ENCODE data around the gene CAMK2G.
A peak's percentile ranks its signal among the peaks of the same experiment; 100 is the strongest.

CAMK2G gene

DNA sequence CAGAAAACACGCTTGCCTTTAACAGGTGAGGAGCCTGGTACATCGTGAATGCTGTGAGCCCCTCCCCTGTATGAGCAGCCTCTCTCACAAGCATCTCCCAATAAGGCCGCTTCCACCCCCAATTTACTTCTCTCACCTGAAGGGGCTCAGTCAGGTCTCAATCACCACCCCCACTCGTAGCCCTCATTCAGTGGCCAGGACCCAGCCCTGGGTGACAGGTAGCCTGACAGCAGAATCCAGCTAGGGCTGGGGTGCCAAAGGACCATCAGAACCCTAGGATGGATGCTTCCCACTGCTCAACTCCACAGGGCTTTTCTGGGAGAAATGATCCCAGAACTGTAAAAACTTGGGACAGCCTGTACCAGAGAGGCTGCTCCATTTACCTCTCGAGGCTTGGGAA, 56.5 kb downstream of the CAMK2G start:
- H3K9me3 ChIP-seq (ENCODE audit: control extremely low read depth in 1 of 5, control insufficient read depth in 4 of 5, insufficient read depth in 2 of 5, low read depth in 1 of 5, low read length in 4 of 5): no peaks in the 10 kb centered on the region
- ChIA-PET CTCF (interaction anchor here (0.8 to 1.2 kb wide), 3 partner anchors 9 to 62 kb away, joined by 3 to 6 read pairs (median 3); no protein-coding TSS in a partner anchor), POLR2A (no interaction called here)
- peaks cover 0 to 4% (median 1%) of the 10 kb centered on the region in 4 experiments for H3K4me1 ChIP-seq (ENCODE audit: control extremely low read depth in 1 of 4, control insufficient read depth in 4 of 4, insufficient read depth in 4 of 4, low read length in 3 of 4)
- DNase-seq: no peak
- no peak overlapping the region for H3K4me3 ChIP-seq (ENCODE audit: control insufficient read depth in 1 of 7, extremely low read depth in 1 of 7, insufficient read depth in 4 of 7, low read depth in 2 of 7, low read length in 6 of 7)
- WGBS (ENCODE audit: insufficient coverage): 91% methylated on average over 5 of the region's 5 CpGs
- H3K27me3 ChIP-seq (replicated peaks in 2 of 5; ENCODE audit: control insufficient read depth in 4 of 5, insufficient read depth in 5 of 5, low read length in 4 of 5): no peaks in the 10 kb centered on the region
- no peak overlapping the region for H3K27ac ChIP-seq (ENCODE audit: insufficient read depth in 1 of 2, low read depth in 1 of 2, low read length in 2 of 2, poor library complexity in 1 of 2, severe bottlenecking in 2 of 2)
- peaks cover 6 to 84% (median 63%) of the 10 kb centered on the region in 4 experiments for H3K36me3 ChIP-seq (ENCODE audit: control insufficient read depth in 4 of 4, insufficient read depth in 4 of 4, low read length in 3 of 4)

DNA sequence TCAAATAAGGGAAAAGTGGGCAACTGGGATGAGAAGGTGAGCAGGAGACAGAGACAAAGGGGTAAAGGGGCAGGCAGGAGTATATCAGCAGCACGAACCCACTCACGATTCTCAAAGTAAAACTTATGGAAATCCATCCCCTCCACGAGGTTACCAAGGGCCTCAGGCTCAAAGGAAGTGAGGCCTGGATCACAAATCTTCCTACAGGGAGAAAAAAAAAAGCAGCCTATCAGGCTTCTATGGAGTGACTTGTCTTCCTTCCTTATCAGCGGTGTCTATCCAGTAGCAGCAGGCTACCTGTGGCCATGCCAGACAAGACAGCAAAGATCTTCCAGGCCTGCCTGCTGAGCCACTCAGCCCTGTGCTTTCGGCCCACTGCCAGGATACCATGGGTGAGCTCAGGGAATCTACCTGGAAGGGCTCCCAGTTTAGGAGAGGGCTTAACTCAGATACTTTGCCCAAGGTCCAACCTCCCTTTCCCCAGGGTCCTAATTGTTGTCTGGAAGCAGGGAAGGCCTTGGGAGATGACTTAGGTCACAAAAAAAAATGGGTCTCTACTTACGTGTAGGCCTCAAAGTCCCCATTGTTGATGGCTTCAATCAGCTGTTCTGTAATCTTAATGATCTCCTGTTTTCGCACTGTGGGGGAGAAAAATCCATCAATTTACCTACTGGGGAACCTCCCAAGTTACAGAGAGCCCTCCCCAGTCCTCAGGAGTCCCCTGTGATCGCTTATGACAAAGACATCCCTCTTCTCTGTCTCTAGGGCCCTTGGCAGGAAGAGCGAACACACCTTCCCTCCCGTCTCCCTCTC, 57.2 kb downstream of the CAMK2G start:
- Histone ChIP-seq H3K4me1 (ENCODE audit: control extremely low read depth in 1 of 4, control insufficient read depth in 4 of 4, insufficient read depth in 4 of 4, low read length in 3 of 4) (peaks cover 0 to 6% (median 3%) of the 10 kb centered on the region in 4 experiments), H3K9me3 (ENCODE audit: control extremely low read depth in 1 of 5, control insufficient read depth in 4 of 5, insufficient read depth in 2 of 5, low read depth in 1 of 5, low read length in 4 of 5) (no peaks in the 10 kb centered on the region), H3K4me3 (ENCODE audit: control insufficient read depth in 1 of 7, extremely low read depth in 1 of 7, insufficient read depth in 4 of 7, low read depth in 2 of 7, low read length in 6 of 7) (no peak overlapping the region), H3K27ac (ENCODE audit: insufficient read depth in 1 of 2, low read depth in 1 of 2, low read length in 2 of 2, poor library complexity in 1 of 2, severe bottlenecking in 2 of 2) (no peak overlapping the region), H3K27me3 (replicated peaks in 2 of 5; ENCODE audit: control insufficient read depth in 4 of 5, insufficient read depth in 5 of 5, low read length in 4 of 5) (no peaks in the 10 kb centered on the region), H3K36me3 (ENCODE audit: control insufficient read depth in 4 of 4, insufficient read depth in 4 of 4, low read length in 3 of 4) (peaks cover 6 to 81% (median 62%) of the 10 kb centered on the region in 4 experiments)
- POLR2A ChIA-PET: interaction anchor here (0.6 kb wide), 1 partner anchor 226 kb away, joined by 5 read pairs; no protein-coding TSS in a partner anchor
- CTCF ChIA-PET: interaction anchor here (0.8 to 1.6 kb wide), 5 partner anchors 11 to 63 kb away, joined by 3 to 4 read pairs (median 3); partner anchors contain the start of gene ZSWIM8
- WGBS (ENCODE audit: insufficient coverage): 95% methylated on average over 9 of the region's 10 CpGs
- no peak for DNase-seq

DNA sequence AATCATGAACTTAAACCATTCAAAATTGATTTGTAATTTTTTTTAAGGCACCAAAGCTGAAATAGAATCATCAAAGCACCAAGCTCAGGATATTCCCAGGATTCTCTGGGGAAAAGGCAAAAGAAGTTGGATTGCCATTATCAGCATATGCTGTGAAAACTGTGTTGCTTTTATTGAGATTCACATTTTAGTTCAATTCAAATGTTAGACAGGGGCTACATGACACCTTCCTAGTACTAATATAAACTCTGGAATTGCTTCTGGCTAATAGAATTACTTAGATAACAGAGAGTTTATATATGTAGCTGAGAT, 58.7 kb downstream of the CAMK2G start:
- H3K4me3 ChIP-seq (ENCODE audit: control insufficient read depth in 1 of 7, extremely low read depth in 1 of 7, insufficient read depth in 4 of 7, low read depth in 2 of 7, low read length in 6 of 7): no peak overlapping the region
- ChIA-PET POLR2A (interaction anchor here (0.5 to 1.2 kb wide), 4 partner anchors 14 to 1059 kb away, joined by 4 read pairs; no protein-coding TSS in a partner anchor), CTCF (interaction anchor here (1.0 to 1.6 kb wide), 4 partner anchors 15 to 39 kb away, joined by 3 to 4 read pairs (median 3); no protein-coding TSS in a partner anchor)
- H3K27ac ChIP-seq (ENCODE audit: insufficient read depth in 1 of 2, low read depth in 1 of 2, low read length in 2 of 2, poor library complexity in 1 of 2, severe bottlenecking in 2 of 2): no peak overlapping the region
- peaks cover 0 to 7% (median 5%) of the 10 kb centered on the region in 4 experiments for H3K4me1 ChIP-seq (ENCODE audit: control extremely low read depth in 1 of 4, control insufficient read depth in 4 of 4, insufficient read depth in 4 of 4, low read length in 3 of 4)
- H3K36me3 ChIP-seq (ENCODE audit: control insufficient read depth in 4 of 4, insufficient read depth in 4 of 4, low read length in 3 of 4): peaks cover 6 to 70% (median 50%) of the 10 kb centered on the region in 4 experiments
- no peak for DNase-seq
- H3K9me3 ChIP-seq (ENCODE audit: control extremely low read depth in 1 of 5, control insufficient read depth in 4 of 5, insufficient read depth in 2 of 5, low read depth in 1 of 5, low read length in 4 of 5): no peaks in the 10 kb centered on the region
- H3K27me3 ChIP-seq (replicated peaks in 2 of 5; ENCODE audit: control insufficient read depth in 4 of 5, insufficient read depth in 5 of 5, low read length in 4 of 5): no peaks in the 10 kb centered on the region

DNA sequence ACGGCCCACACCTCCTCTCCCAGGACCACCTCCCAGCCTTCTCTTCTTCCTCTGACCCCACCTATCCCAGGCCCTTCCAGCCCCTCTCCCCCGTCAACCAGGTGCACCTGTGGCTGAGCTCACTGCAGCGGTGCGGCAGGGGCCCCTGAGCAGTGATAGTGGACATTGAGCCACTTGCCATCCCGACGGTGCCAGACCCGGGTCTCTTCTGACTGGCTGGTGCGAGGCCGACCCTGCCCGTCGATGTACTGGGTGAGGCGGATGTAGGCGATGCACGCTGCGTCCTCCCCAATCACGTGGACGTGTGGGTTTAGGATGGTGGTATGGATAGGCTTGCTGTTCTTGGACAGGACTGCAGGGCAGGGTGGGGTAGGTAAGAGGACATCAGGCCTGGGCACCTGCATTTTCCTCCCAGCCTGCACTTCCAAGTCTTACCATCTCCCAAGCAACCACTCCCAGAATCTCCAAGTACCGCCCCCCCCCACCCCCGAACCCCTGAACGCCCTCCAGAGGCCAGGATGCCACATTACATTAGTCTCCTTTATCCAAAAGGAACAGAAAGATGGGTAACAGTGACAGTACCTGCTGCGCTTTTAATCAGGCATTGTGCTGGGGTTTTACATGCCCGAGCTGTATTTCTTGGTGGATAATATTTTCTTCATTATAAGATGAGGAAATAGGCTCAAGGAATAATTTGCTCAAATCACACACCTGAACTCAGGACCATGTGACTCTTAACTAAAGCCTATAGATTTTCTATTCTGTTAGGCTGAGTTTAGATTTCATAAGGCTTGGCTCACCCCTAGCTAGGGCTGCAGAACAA, 59.2 kb downstream of the CAMK2G start:
- no peaks in the 10 kb centered on the region for H3K27me3 ChIP-seq (replicated peaks in 2 of 5; ENCODE audit: control insufficient read depth in 4 of 5, insufficient read depth in 5 of 5, low read length in 4 of 5)
- H3K4me1 ChIP-seq (ENCODE audit: control extremely low read depth in 1 of 4, control insufficient read depth in 4 of 4, insufficient read depth in 4 of 4, low read length in 3 of 4): peaks cover 0 to 11% (median 8%) of the 10 kb centered on the region in 4 experiments
- ChIA-PET CTCF (interaction anchor here (0.9 to 1.7 kb wide), 7 partner anchors 8 to 43 kb away, joined by 3 to 6 read pairs (median 3); a partner anchor contains a TSS), POLR2A (interaction anchor here (0.5 to 1.2 kb wide), 2 partner anchors 14 to 1058 kb away, joined by 4 read pairs; no protein-coding TSS in a partner anchor)
- H3K27ac ChIP-seq (ENCODE audit: insufficient read depth in 1 of 2, low read depth in 1 of 2, low read length in 2 of 2, poor library complexity in 1 of 2, severe bottlenecking in 2 of 2): no peak overlapping the region
- WGBS (ENCODE audit: insufficient coverage): 87% methylated on average over 18 of the region's 22 CpGs
- H3K4me3 ChIP-seq (ENCODE audit: control insufficient read depth in 1 of 7, extremely low read depth in 1 of 7, insufficient read depth in 4 of 7, low read depth in 2 of 7, low read length in 6 of 7): no peak overlapping the region
- peak in 2 of 3 donors; percentile 34 to 43 for DNase-seq
- H3K36me3 ChIP-seq (ENCODE audit: control insufficient read depth in 4 of 4, insufficient read depth in 4 of 4, low read length in 3 of 4): peaks cover 6 to 70% (median 50%) of the 10 kb centered on the region in 4 experiments
- H3K9me3 ChIP-seq (ENCODE audit: control extremely low read depth in 1 of 5, control insufficient read depth in 4 of 5, insufficient read depth in 2 of 5, low read depth in 1 of 5, low read length in 4 of 5): no peaks in the 10 kb centered on the region

DNA sequence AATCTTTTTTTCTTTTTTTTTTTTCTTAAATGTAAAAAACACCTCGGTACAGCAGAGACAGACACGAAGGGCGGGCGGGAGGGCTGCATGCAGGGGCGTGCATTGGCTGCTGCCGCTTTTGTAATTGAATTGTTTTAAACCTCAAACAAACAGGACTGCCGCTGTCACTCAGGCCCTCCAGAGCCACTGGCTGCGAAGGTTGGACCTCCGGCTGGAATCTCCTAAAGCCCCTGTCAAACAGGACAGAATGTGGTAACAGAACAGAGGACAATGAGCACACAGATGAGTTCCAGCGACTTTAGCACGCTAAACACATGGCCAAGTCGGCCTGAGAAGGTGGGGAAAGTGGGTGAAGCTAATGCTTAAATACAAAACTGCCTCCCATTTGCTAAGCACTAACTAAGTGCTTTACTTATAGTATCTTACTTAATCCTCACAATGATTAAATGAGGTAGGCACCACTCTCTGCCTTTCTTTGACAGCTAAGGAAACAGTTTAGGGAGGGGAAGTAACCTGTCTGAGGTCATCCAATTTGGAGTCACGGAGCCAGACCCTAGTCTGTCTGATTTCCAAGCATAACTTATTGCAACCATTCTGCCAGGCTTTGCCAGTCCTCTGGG, 60.0 kb downstream of the CAMK2G start:
- no peak overlapping the region for H3K4me3 ChIP-seq (ENCODE audit: control insufficient read depth in 1 of 7, extremely low read depth in 1 of 7, insufficient read depth in 4 of 7, low read depth in 2 of 7, low read length in 6 of 7)
- WGBS (ENCODE audit: insufficient coverage): 97% methylated on average over 10 of the region's 13 CpGs
- ChIA-PET POLR2A (interaction anchor here (0.7 kb wide), 1 partner anchor 20 kb away, joined by 3 read pairs; no protein-coding TSS in a partner anchor), CTCF (interaction anchor here (0.9 to 1.7 kb wide), 3 partner anchors 9 to 42 kb away, joined by 3 to 6 read pairs (median 4); a partner anchor contains a TSS)
- no peaks in the 10 kb centered on the region for H3K9me3 ChIP-seq (ENCODE audit: control extremely low read depth in 1 of 5, control insufficient read depth in 4 of 5, insufficient read depth in 2 of 5, low read depth in 1 of 5, low read length in 4 of 5)
- no peak overlapping the region for H3K27ac ChIP-seq (ENCODE audit: insufficient read depth in 1 of 2, low read depth in 1 of 2, low read length in 2 of 2, poor library complexity in 1 of 2, severe bottlenecking in 2 of 2)
- DNase-seq: no peak
- H3K27me3 ChIP-seq (replicated peaks in 2 of 5; ENCODE audit: control insufficient read depth in 4 of 5, insufficient read depth in 5 of 5, low read length in 4 of 5): no peaks in the 10 kb centered on the region
- H3K4me1 ChIP-seq (ENCODE audit: control extremely low read depth in 1 of 4, control insufficient read depth in 4 of 4, insufficient read depth in 4 of 4, low read length in 3 of 4): peaks cover 0 to 11% (median 8%) of the 10 kb centered on the region in 4 experiments
- peaks cover 7 to 62% (median 46%) of the 10 kb centered on the region in 4 experiments for H3K36me3 ChIP-seq (ENCODE audit: control insufficient read depth in 4 of 4, insufficient read depth in 4 of 4, low read length in 3 of 4)

DNA sequence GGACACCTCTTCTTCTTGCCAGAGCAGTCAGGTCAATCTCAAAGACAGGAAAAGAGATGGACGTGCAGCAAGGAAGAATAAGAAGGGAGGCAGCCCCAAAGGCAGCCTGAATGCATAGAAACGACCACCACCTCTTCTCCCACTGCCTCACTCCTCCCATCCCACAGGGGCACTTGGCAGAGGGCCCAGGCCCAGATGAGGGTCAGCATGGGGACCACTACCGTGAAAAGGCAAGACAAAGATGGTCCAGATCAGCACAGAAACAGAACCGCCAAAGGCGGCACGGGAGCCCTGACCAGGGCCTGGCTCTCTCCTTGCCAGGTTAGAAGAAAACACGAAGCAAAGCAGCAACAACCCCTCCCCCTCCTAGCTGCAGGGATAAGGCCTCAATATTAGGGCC, 61.0 kb downstream of the CAMK2G start:
- WGBS (ENCODE audit: insufficient coverage): 91% methylated on average over 4 of the region's 7 CpGs
- no peaks in the 10 kb centered on the region for H3K27me3 ChIP-seq (replicated peaks in 2 of 5; ENCODE audit: control insufficient read depth in 4 of 5, insufficient read depth in 5 of 5, low read length in 4 of 5)
- no peaks in the 10 kb centered on the region for H3K9me3 ChIP-seq (ENCODE audit: control extremely low read depth in 1 of 5, control insufficient read depth in 4 of 5, insufficient read depth in 2 of 5, low read depth in 1 of 5, low read length in 4 of 5)
- H3K4me1 ChIP-seq (ENCODE audit: control extremely low read depth in 1 of 4, control insufficient read depth in 4 of 4, insufficient read depth in 4 of 4, low read length in 3 of 4): peaks cover 0 to 11% (median 8%) of the 10 kb centered on the region in 4 experiments
- H3K27ac ChIP-seq (ENCODE audit: insufficient read depth in 1 of 2, low read depth in 1 of 2, low read length in 2 of 2, poor library complexity in 1 of 2, severe bottlenecking in 2 of 2): no peak overlapping the region
- no peak for DNase-seq
- POLR2A ChIA-PET: no interaction called here
- CTCF ChIA-PET: interaction anchor here (1.0 to 1.7 kb wide), 2 partner anchors 8 to 10 kb away, joined by 4 to 6 read pairs; no protein-coding TSS in a partner anchor
- no peak overlapping the region for H3K4me3 ChIP-seq (ENCODE audit: control insufficient read depth in 1 of 7, extremely low read depth in 1 of 7, insufficient read depth in 4 of 7, low read depth in 2 of 7, low read length in 6 of 7)
- H3K36me3 ChIP-seq (ENCODE audit: control insufficient read depth in 4 of 4, insufficient read depth in 4 of 4, low read length in 3 of 4): peaks cover 8 to 59% (median 46%) of the 10 kb centered on the region in 4 experiments

Data from common myeloid progenitor, CD34-positive (primary cell).